NCI-H1092 (cell line): ENCODE measurements around the gene SKAP1.
"Not testable (repeated sequence)": the region's sequence is repeated elsewhere in the genome, so short reads cannot be mapped to it uniquely, and the experiment has no call there.

ENCODE experiments used
- DNase-seq: peaks from one replicate; lab custom pipeline; 2025; lab: John Stamatoyannopoulos, UW

SKAP1 gene

GRCh38 chr17:48317732-48318131, 112.3 kb downstream of the SKAP1 start:
- no peak for DNase-seq

GRCh38 chr17:48314716-48315115, 115.3 kb downstream of the SKAP1 start:
- no peak for DNase-seq

- no peak for DNase-seq
These were observed 116.8 kb downstream of the SKAP1 start for GRCh38 chr17:48313096-48313755.

- DNase-seq: no peak
These were observed 118.7 kb downstream of the SKAP1 start for GRCh38 chr17:48311324-48311723.

DNA sequence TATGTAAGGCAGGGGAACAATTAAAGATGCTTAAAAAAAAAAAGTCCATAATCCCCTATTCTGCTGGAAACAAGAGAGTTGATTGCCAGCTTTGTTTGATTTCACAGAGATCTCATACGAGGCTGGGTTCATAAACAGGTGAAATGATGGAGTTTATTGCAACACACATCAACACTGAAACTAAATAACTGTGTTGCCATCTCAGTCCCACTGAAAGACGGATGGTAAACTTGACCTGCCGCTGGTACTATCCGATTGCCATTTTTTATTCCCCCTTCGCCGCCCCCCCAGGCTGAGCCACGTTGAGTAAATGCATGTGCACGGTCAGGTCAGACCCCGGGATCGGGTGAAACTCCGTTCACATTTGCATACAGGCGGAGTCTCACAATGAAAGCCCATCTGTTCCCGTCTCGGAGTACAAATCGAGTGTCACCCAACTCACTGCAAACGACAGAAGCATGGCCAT, 119.2 kb downstream of the SKAP1 start:
- DNase-seq: peak; percentile 91

- DNase-seq: no peak
These were observed 121.4 kb downstream of the SKAP1 start for GRCh38 chr17:48308581-48308980.

GRCh38 chr17:48307814-48308411, 122.1 kb downstream of the SKAP1 start:
- peak; percentile 53 for DNase-seq

- no peak for DNase-seq
These were observed 122.8 kb downstream of the SKAP1 start for GRCh38 chr17:48307255-48307654.

DNA sequence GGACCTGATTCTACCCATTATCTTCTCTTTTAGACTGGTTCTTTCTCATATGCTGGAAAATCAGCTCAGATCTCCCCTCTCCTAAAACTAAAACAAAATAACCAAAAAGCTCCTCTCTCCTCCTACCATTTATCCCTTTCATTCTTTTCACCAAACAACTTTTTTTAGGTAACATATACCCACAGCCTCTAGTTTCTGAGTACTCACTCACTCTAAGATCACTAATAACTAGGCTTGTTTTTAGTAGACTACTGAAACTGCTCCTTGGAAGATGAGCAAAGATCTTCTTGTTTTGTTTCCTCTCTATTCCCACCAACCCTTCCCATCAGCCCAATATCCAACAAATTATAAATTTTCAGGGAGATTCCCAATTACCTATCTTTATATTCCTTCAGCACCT, 129.0 kb downstream of the SKAP1 start:
- no peak for DNase-seq

DNA sequence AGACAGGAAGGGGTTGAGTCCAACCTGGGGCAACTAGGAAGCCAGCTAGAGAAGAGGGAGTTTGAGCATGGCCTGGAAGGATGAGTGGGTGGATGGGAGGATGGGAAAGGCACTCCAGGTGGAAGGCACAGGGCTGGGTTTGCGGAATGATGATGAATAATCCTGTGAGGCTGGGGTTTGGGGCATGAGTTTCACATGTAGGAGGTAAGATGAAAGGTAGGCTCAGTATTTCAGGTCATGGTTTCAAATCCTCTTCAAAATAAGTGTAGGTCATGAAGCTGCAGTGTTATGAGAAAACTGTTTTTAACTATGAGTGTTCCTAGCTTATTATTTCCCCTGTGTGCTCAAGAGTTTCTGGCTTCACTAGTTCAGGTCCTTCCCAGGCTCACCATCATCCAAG, 130.3 kb downstream of the SKAP1 start:
- no peak for DNase-seq

DNA sequence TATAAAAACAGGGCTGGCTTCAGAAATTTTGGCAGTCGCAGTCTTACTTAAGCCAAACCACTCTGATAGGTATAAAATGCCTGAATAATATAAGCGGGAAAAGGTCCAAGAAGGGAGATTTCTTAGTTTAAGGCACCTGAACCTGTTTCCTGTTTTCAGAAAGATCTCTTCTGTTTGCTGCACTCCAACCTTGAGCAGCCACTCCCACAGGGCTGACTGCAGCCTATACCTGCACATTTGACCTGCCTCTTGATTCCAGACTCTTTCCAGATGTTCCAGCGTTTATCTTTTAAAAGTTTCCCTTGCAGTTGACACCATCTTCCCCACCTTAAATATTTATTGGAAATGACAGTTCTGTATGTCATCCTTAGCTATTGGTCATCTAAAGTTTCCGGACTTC, 132.2 kb downstream of the SKAP1 start:
- no peak for DNase-seq

- no peak for DNase-seq
These were observed 133.6 kb downstream of the SKAP1 start for GRCh38 chr17:48296453-48296852.

DNA sequence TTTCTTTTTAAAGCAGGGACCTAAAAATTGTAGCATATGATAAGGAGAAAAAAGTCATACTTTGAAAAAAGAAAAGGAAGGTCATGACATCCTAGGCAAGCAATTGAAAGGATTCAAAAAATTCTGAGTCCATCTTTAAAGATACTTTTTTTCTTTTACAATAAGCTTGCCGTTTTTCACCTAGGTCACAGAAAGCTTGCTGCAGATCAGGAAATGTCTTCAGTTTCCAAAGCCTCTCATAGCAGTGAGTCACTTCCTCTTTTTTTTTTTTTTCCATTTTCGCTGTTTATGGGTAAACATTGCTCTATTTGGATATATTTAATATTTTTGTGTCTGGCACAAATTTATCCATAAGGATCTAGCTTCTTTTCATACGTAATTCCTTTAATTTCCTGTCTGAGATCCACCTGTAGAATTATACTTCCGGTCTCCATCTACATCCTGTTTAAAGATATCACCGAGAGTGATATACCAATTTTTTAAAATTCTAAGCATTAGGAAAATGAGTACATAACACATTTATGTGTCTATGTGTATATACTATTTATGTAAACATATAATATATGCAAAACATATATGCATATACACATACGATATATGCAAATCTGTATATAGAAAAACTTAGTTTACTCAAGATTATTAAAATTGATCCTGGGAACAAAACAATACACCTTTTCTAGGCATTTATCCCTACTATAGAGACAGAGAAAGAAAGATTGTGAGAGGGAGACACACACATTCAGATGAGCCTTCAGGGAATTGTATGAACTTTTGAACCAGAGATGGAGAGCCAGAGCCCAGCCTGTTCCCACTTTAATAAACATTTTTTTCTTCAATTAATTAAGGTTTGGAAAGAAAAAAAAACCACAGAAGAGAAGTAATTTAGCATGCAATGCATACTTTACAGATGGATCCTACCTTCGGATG, 134.4 kb downstream of the SKAP1 start:
- no peak for DNase-seq

GRCh38 chr17:48294806-48295361, 135.1 kb downstream of the SKAP1 start:
- no peak for DNase-seq

DNA sequence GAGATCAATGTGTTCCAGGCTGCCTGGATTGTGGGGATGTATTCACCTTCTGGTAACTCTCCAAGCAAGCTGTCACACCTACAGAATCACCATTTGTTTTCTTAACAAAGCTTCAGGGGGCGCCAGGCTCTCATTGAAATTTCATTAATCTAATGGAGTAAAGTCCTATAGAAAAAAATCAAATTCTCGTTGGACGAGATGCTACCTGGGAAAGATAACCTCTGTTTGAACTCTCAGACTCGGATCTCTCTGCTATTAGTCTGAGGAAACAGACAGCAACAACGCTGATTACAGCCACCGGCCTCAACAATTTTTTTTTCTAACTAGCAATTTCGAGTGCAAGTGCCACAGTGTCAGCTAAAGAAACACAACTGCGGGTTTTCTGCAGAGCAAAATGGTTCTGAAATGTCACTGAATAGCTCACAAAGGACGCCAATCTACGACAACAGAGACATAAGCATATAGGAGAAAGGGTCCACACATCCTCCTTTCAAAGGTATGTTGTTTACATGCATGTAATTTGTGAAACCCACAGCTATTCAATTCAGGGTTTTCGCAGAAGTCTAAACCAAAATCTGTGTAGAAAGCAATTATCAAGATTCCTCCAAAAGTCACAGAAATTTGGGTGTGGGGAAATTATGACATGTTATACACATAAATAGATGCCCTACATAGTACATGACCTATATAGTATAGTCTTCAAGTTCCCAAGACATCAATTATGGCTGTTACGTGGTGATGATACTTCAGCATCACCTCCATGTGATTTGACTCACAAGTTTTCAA, 135.8 kb downstream of the SKAP1 start:
- peak; percentile 51 for DNase-seq

DNA sequence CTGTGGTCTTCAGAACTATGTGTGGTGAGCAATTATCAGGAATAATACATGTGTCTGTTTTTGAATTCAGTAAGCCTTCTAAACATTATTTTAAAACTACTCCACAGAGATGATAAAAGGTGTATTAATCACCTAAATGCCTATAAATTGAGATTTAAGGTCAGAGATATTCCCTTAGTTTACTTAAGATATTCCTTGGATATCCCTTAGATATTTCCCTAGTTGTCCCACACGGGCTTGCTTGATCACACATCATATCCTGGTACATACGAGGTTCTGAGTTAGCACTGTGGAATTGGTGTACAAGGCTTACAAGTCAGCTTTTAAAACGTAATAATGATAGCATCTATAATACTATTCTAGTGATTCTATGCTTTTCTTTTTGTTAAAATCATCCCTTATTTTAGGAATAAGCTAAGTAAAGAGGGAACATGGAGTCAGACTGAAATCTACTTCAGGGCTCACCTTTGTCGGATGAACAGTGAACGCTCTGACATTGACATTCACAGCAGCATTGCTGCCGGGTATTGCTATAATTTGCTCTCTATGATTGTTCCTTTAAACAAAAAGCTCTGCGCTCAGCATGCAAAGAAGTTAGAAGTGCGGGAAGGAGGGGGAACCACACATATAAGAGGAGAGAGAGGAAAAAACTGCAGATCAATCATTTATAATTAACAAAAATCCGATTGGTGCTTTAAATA, 136.5 kb downstream of the SKAP1 start:
- no peak for DNase-seq

- DNase-seq: no peak
These were observed 139.6 kb downstream of the SKAP1 start for GRCh38 chr17:48290378-48290777.

- DNase-seq: not testable (repeated sequence)
These were observed 143.1 kb downstream of the SKAP1 start for GRCh38 chr17:48286917-48287316.

- DNase-seq: no peak
These were observed 144.4 kb downstream of the SKAP1 start for GRCh38 chr17:48285614-48286013.

DNA sequence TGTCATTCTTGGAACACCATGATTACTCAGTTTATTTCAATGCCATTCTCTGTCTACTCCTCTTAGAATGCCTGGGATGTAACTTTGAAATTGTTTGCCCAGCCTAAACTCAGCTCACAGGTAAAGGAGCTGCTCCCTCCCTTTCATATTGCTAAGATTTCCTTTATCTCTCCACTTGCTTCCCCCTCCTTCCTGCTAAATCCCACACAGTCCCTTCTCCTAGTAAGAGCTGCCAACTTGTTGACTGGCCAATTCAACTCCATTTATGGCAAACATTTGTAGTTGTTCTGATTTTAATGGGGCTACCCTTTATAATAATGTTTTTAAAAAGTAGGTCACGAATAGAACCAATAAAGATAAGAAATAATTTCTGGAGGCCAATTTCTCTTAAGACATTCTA, 146.1 kb downstream of the SKAP1 start:
- DNase-seq: no peak

DNA sequence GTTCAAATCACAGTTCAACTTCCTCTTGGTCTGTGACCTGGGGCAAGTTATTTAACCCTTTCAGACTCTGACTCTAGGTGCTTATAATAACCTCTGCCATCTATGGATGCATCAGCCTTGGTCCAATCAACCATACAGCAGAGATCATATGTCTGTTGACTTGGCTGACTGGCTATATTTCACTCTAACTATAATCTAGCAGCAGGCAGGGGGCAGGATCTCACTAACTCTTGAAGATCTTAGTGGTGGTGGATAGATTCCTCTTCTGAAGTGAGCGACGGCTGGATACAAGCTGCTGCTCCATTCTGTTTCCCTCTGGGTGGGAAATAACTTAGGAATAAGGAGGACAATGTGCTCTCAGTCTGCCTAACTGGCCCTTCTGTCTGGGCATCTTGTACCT, 146.6 kb downstream of the SKAP1 start:
- DNase-seq: peak; percentile 33
